Subcutaneous adipose tissue (tissue), 4 donors: ENCODE measurements around the gene RER1. TPM values are rescaled to one million over a fixed set of nuclear protein-coding genes. Genes with fewer than 3 reads are reported as not detected.

Source experiments
- total RNA-seq, 4 donors: library from RNA; depleted of rRNA; stranded (reverse); fragments of >200 nt; gene quantifications; one replicate each; pipeline ENCODE4 v1.1.0, GENCODE V29; 2016
- TF ChIP-seq, protein P1 (sequence below): fragments of 450-650 bp; IDR thresholded peaks from one replicate; pipeline ENCODE4 v1.5.1; 2016; ENCODE audit warnings: low read depth, mild to moderate bottlenecking, control low read depth, antibody characterized with exemption, moderate library complexity

Gene RER1
- total RNA-seq, 4 donors from 2014 or later: 60.5 to 92.3 (median 76.4) TPM

GRCh38 chr1:2409745-2410144 is 18.1 kb downstream of the RER1 start:
- TF ChIP-seq, protein P1, sequence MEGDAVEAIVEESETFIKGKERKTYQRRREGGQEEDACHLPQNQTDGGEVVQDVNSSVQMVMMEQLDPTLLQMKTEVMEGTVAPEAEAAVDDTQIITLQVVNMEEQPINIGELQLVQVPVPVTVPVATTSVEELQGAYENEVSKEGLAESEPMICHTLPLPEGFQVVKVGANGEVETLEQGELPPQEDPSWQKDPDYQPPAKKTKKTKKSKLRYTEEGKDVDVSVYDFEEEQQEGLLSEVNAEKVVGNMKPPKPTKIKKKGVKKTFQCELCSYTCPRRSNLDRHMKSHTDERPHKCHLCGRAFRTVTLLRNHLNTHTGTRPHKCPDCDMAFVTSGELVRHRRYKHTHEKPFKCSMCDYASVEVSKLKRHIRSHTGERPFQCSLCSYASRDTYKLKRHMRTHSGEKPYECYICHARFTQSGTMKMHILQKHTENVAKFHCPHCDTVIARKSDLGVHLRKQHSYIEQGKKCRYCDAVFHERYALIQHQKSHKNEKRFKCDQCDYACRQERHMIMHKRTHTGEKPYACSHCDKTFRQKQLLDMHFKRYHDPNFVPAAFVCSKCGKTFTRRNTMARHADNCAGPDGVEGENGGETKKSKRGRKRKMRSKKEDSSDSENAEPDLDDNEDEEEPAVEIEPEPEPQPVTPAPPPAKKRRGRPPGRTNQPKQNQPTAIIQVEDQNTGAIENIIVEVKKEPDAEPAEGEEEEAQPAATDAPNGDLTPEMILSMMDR: no peak

DNA sequence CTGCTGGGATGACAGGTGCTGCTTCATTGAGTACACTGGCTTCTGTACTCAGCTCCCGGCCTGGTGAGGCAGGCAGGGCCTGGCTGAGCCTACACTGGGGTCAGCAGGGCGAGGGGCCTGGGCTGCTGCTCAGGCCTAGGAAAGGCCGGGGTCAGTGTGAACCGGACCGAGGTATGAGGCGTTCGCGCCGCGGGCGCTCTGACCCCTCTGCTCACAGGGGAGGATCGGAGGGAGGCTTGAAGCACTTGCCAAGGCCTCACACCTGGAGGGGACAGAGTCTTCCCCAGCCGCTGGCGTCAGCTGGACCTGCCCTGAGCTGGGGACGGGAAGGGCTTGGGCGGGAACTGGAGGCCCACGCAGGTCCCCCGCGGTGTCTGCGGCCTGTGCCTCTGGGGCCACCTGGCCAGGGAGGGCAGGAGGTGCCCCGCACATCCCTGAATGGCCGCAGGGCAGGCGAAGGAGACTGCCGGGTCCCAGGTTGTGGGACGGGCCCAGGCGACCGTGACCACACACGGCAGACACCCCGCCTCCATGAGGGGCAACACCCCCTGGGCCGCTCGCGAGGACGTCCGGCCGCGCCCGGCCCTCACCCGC is 20.3 kb downstream of the RER1 start:
- TF ChIP-seq, protein P1: no peak

- TF ChIP-seq, protein P1: no peak
Measured at GRCh38 chr1:2412395-2412772, 20.7 kb downstream of the RER1 start, which contains the start of gene PEX10. PEX10 (minus strand) TSS chr1:2412564; CDS start chr1:2412502, 62 bp downstream.

GRCh38 chr1:2412773-2413494 is 21.3 kb downstream of the RER1 start:
- TF ChIP-seq, protein P1: no peak

DNA sequence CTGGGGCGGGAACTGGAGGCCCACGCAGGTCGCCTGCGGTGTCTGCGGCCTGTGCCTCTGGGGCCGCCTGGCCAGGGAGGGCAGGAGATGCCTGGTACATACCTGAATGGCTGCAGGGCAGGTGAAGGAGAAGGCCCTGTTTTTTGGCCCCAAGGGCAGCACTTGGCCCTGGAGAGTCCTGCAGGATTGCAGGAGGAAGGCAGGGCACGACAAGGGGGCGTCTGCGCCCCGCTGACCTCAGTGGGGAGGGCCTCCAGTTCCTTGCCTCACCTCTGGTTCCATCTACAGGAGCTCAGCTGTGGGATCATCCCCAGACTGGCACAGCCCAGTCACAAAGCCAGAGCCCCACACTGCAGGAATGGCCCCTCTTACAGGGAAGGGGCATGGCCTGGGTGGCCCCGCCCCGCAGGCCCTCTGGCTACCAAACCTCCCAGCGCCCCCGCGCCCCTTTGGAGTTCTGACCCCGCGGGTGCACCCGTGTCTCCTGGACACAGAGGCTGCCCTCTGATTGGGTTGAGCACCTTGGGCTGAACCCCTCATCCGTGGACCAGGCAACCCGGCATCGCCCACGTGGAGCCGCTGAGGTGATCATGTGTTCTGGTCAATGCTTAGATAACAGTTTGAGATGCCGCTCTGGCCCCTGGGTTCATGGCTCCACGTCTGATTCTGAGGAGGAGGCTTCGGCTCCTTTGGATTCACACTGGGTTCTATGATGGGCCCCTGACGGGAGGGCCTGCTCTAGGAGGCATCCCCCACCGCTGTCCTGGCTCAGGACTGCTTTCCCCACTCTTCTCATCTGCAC is 22.1 kb downstream of the RER1 start:
- TF ChIP-seq, protein P1: no peak

DNA sequence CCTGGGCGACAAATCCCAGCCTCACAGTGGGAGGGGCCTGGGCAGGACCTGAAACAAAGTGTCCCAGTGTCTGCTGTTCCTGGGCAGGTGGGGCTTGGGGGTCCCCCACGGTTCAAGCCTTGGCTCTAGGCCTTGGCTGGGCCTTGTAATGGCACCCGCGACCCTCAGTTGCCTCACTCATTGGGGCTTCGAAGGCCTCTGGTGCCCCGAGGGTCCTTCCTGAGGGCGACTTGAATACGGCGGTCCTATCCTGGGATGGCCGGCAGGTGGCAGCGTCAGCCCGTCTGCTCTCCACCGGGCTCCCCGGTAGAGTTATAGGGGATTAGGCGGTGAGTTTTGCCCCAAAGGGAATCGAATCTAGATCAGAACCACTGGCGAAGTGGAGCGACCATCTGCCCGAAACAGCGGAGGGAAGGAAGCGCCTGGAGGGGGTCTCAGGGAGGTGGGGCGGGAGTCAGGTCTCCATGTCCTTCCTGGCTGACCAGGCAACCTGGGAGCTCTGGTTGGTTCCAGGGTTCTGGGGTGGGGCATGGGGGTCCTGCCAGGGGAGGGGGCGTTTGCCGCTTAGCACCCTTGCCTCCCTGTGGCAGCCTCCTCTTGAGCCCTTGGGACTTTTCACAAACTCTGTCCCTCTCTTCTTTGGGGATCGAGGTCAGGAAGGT is 22.8 kb downstream of the RER1 start:
- TF ChIP-seq, protein P1: no peak
